GM12891 (cell line): ENCODE measurements around the gene PARP3.

Source experiments
- POLR2A ChIP-seq: IDR thresholded peaks from 2 replicates; pipeline ENCODE4 v1.6.1; 2011; ENCODE audit warnings: low read depth, low read length, control low read depth
- POLR2AphosphoS5 ChIP-seq: IDR thresholded peaks from 2 replicates; pipeline ENCODE4 v1.6.1; 2011; ENCODE audit warnings: low read depth, low read length, control low read depth
- SPI1 ChIP-seq: IDR thresholded peaks from 2 replicates; pipeline ENCODE4 v1.6.1; 2011; ENCODE audit warnings: low read depth, low read length, control low read depth
- TAF1 ChIP-seq: IDR thresholded peaks from 2 replicates; pipeline ENCODE4 v1.6.1; 2011; ENCODE audit warnings: low read depth, low read length, control low read depth

GRCh38 chr3:51962854-51963530 is 20.8 kb downstream of the PARP3 start:
- TF ChIP-seq SPI1, result no peak
- no peak for TF ChIP-seq POLR2AphosphoS5
- no peak for TF ChIP-seq TAF1
- no peak for TF ChIP-seq POLR2A
